SU-DHL-6 (cell line): ENCODE data around the gene CD151.

Source experiments
- H2AFZ ChIP-seq: fragments of 200-600 bp; sonication (generic); 2 replicates; pipeline ENCODE4 v1.6.1; 2014; ENCODE audit warnings: low read depth, mild to moderate bottlenecking, moderate library complexity, mixed read lengths, antibody characterized with exemption, low read length; ENCODE audit not compliant: severe bottlenecking
- H3F3A ChIP-seq: fragments of 200-600 bp; shearing (Covaris generic); 2 replicates; pipeline ENCODE4 v1.6.0; 2016; ENCODE audit warnings: antibody characterized with exemption, mild to moderate bottlenecking; ENCODE audit not compliant: insufficient read depth
- H3K27ac ChIP-seq: fragments of 200-600 bp; sonication (generic); 2 replicates; pipeline ENCODE4 v1.5.1; 2016; ENCODE audit warnings: low read depth, mild to moderate bottlenecking, low read length, moderate library complexity, mixed read lengths
- H3K27me3 ChIP-seq: fragments of 200-600 bp; sonication (generic), shearing (Covaris generic); 2 replicates; pipeline ENCODE4 v1.6.0; 2014; ENCODE audit warnings: mild to moderate bottlenecking, low read length
- H3K36me3 ChIP-seq: fragments of 200-600 bp; sonication (generic); 2 replicates; pipeline ENCODE4 v1.6.1; 2014; ENCODE audit warnings: mild to moderate bottlenecking, low read length, mixed read lengths
- H3K4me2 ChIP-seq: fragments of 300-600, 200-600 bp; shearing (Covaris generic), sonication (generic); 2 replicates; pipeline ENCODE4 v1.6.0; 2014; ENCODE audit warnings: low read length, low read depth, mild to moderate bottlenecking; ENCODE audit not compliant: poor library complexity, severe bottlenecking
- H3K4me3 ChIP-seq: fragments of 200-600 bp; sonication (generic); 2 replicates; pipeline ENCODE4 v1.5.1; 2014; ENCODE audit warnings: antibody characterized with exemption, low read length, mild to moderate bottlenecking, mixed read lengths; ENCODE audit not compliant: insufficient read depth, poor library complexity, severe bottlenecking
- H3K79me2 ChIP-seq: fragments of 200-600 bp; sonication (generic); 2 replicates; pipeline ENCODE4 v1.6.1; 2014; ENCODE audit warnings: mild to moderate bottlenecking, low read length, moderate library complexity; ENCODE audit not compliant: insufficient read depth
- H3K9ac ChIP-seq: fragments of 200-600 bp; sonication (generic); 2 replicates; pipeline ENCODE4 v1.7.0; 2014; ENCODE audit warnings: mild to moderate bottlenecking, low read length
- H3K9me2 ChIP-seq: fragments of 200-600 bp; sonication (generic); replicated peaks from 2 replicates; pipeline ENCODE4 v1.6.1; 2014; ENCODE audit warnings: low read length; ENCODE audit not compliant: insufficient read depth
- H3K9me3 ChIP-seq: fragments of 200-600 bp; sonication (generic); 2 replicates; pipeline ENCODE4 v1.6.1; 2014; ENCODE audit warnings: low read length, mixed read lengths; ENCODE audit not compliant: insufficient read depth
- H4K20me1 ChIP-seq: fragments of 200-600 bp; sonication (generic); 2 replicates; pipeline ENCODE4 v1.6.1; 2014; ENCODE audit warnings: low read depth, mild to moderate bottlenecking, antibody characterized with exemption, low read length, moderate library complexity, mixed read lengths
- CTCF ChIP-seq: fragments of 200-600 bp; sonication (generic); IDR thresholded peaks from one replicate; pipeline ENCODE4 v1.5.1; 2017; ENCODE audit warnings: antibody characterized with exemption, mild to moderate bottlenecking, low read length, moderate library complexity; ENCODE audit not compliant: insufficient read depth, poor library complexity, severe bottlenecking
- EZH2phosphoT487 ChIP-seq: fragments of 200-600 bp; sonication (generic), shearing (Covaris generic); conservative IDR thresholded peaks from 2 replicates; pipeline ENCODE4 v1.6.1; 2018; ENCODE audit warnings: mild to moderate bottlenecking, antibody characterized with exemption, low read length, moderate library complexity, mixed read lengths

The CD151 gene

GRCh38 chr11:796565-797295 lies 36.0 kb upstream of the CD151 start:
- H4K20me1 ChIP-seq = peaks cover 2% of the 10 kb centered on the region; the same call in 1 of the 2 replicates
- peak overlapping the region; percentile 87 for H3K4me3 ChIP-seq
- TF ChIP-seq EZH2phosphoT487 = no peak
- TF ChIP-seq CTCF = no peak
- peak overlapping the region; percentile 94 for H3K9ac ChIP-seq
- H3K4me2 ChIP-seq = peak overlapping the region; percentile 80
- H2AFZ ChIP-seq = no peak overlapping the region
- H3K79me2 ChIP-seq = peaks cover 15% of the 10 kb centered on the region; the same call in 1 of the 2 replicates
- H3K9me3 ChIP-seq = no peaks in the 10 kb centered on the region
- H3K36me3 ChIP-seq = no peaks in the 10 kb centered on the region
- no peaks in the 10 kb centered on the region for H3K27me3 ChIP-seq
- peaks cover 4% of the 10 kb centered on the region; the same call in 1 of the 2 replicates for H3F3A ChIP-seq
- H3K27ac ChIP-seq = peak overlapping the region; percentile 86
- no peaks in the 10 kb centered on the region for H3K9me2 ChIP-seq

GRCh38 chr11:797296-798092 lies 35.3 kb upstream of the CD151 start:
- peaks cover 15% of the 10 kb centered on the region; the same call in 1 of the 2 replicates for H3K79me2 ChIP-seq
- TF ChIP-seq CTCF (no peak), EZH2phosphoT487 (no peak)
- peak overlapping the region; percentile 80 for H3K4me2 ChIP-seq
- peak overlapping the region; percentile 94 for H3K9ac ChIP-seq
- H3K36me3 ChIP-seq = no peaks in the 10 kb centered on the region
- no peaks in the 10 kb centered on the region for H3K27me3 ChIP-seq
- H4K20me1 ChIP-seq = peaks cover 2% of the 10 kb centered on the region; the same call in 1 of the 2 replicates
- peak overlapping the region; percentile 46 for H2AFZ ChIP-seq
- no peaks in the 10 kb centered on the region for H3K9me2 ChIP-seq
- H3K9me3 ChIP-seq = no peaks in the 10 kb centered on the region
- peak overlapping the region; percentile 87 for H3K4me3 ChIP-seq
- peak overlapping the region; percentile 86 for H3K27ac ChIP-seq
- peaks cover 4% of the 10 kb centered on the region; the same call in 1 of the 2 replicates for H3F3A ChIP-seq

DNA sequence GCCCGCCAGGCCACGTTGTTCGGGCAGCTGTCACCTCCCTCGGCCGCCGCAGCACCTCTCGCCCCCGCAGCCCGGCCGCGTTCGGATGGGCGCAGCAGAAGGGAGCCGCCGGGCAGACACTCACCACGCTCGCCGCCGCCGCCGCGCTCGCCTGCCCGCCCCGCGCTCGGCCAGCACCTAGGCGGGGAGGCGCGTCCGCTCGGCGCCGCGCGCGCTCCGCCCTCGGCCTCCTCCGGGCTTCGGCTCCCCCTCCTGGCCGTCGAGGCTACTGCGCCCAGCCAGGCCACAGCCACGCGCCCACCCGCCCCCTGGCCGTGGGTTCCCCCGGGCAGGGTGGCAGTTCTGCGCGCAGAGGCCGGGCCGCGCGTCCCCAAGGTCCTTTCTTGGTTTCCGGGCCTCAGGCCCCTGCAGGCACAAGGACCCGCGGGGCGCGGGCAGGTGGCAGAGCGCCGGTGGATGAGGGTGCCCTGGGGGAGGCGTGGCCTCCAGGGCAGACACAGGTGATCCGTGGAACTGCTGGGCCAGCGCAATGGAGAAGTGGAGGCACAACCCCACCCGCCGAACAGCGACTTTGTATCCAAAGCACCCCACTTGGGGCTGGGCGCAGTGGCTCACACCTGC lies 34.5 kb upstream of the CD151 start, which contains the start of gene SLC25A22:
TSS of gene SLC25A22 (minus strand) at position 189 of the 621 bp plus-strand sequence. CDS start 3,275 bp downstream, outside the sequence.
- peak; percentile 89 for TF ChIP-seq CTCF
- no peak for TF ChIP-seq EZH2phosphoT487
- Histone ChIP-seq H3K9me2 (no peaks in the 10 kb centered on the region), H3K4me3 (peak within 1 kb of the TSS; percentile 87), H3K4me2 (peak within 1 kb of the TSS; percentile 80), H3K36me3 (no peaks in the 10 kb centered on the region), H4K20me1 (peaks cover 2% of the 10 kb centered on the region; the same call in 1 of the 2 replicates), H2AFZ (peak within 1 kb of the TSS; percentile 46), H3K9ac (peak within 1 kb of the TSS; percentile 94), H3K27ac (peak within 1 kb of the TSS; percentile 86), H3F3A (peaks cover 4% of the 10 kb centered on the region; the same call in 1 of the 2 replicates), H3K9me3 (no peaks in the 10 kb centered on the region), H3K27me3 (no peaks in the 10 kb centered on the region), H3K79me2 (peaks cover 15% of the 10 kb centered on the region; the same call in 1 of the 2 replicates)
